GM12872 (cell line): ENCODE results near the gene HOXA2.

Source experiments
- TF ChIP-seq, protein P1 (sequence below): IDR thresholded peaks from 3 replicates; pipeline ENCODE4 v1.5.1; 2011; ENCODE audit warnings: low read depth, mild to moderate bottlenecking, low read length, moderate library complexity; ENCODE audit not compliant: insufficient read depth

HOXA2 gene

DNA sequence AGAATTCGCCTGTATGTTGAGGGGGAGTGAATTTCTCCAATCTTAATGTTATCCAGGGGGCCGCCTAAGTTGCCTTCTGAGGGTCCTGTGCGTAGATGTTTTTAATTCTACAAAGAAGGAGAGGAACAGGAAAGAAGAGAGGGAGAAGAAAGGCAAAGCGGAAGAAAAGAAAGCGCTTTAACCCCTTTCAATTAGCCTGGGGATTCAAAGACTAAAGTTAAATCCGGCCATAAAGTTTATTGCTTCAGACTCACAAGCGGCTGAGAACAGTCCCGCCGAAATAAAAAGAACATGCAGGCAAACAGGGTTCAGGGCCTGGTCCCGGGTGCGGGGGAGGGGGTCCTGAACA, 36.5 kb upstream of the HOXA2 start:
- TF ChIP-seq, protein P1, sequence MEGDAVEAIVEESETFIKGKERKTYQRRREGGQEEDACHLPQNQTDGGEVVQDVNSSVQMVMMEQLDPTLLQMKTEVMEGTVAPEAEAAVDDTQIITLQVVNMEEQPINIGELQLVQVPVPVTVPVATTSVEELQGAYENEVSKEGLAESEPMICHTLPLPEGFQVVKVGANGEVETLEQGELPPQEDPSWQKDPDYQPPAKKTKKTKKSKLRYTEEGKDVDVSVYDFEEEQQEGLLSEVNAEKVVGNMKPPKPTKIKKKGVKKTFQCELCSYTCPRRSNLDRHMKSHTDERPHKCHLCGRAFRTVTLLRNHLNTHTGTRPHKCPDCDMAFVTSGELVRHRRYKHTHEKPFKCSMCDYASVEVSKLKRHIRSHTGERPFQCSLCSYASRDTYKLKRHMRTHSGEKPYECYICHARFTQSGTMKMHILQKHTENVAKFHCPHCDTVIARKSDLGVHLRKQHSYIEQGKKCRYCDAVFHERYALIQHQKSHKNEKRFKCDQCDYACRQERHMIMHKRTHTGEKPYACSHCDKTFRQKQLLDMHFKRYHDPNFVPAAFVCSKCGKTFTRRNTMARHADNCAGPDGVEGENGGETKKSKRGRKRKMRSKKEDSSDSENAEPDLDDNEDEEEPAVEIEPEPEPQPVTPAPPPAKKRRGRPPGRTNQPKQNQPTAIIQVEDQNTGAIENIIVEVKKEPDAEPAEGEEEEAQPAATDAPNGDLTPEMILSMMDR: no peak

DNA sequence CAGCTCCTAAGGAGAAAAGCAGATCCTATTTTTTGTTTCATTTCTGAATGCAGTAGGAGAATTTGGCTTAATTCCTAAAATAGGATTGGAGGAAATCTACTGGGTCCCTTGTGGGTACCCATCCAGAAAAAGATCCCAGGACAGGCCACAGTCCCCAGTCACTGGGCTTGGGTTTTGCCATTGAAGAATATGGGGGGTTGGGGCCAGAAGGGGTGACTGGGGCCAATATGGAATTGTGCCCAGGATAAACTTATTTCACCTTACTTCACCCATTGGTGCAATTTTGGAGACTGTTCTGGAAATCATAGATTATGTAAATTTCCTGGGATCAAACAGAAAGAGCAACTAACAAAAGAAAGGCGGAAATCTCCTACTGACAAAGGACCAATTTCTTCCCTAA, 36.0 kb upstream of the HOXA2 start:
- TF ChIP-seq, protein P1: no peak

DNA sequence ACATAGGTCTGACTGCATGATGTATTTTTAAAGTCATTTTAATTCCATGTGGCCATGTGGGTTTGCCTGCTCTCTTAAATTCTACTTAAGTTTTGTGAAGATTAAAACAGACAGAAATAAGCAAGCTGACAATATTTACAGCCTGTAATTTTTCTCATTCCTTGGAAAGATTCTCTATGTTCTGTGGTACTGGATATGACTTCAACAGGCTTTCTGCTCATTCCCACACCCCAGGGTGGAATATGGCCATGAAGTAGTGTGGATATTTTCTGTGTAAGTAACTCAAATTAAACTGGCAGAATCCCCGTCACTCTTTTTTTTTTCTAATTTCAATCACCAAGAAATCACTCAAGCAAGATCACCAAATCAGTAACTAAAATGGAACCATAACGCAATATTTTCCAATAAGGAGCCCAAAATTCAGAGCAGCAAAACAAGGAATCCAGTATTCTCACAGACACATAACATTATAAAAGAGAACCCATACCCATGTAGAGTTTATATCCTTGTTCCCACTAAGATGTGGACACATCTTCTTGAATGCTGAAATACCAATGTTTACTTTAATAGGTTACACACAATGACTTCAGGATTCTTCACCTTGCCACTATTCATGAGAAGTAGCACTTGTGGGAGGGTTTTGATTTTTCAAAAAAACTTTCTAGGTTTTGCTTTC, 35.3 kb upstream of the HOXA2 start:
- TF ChIP-seq, protein P1: no peak

DNA sequence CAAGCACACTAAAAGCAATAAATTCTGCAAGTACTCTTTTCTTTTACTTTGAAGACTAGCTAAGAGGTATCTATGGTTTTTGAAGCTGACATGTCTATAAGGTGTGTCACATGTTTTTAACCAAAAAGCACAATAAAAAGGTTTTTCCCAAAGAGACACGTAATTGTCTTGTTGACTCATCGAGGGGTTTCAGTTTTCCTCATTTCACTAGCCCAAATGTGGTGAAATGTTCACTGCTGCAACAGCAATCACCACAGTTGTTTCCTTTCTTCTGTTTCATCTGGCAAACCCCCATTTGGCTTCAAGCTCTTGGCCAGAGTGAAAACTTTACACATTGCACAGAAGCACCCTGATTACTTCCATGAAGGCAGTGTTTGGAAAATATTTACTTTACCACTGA, 31.9 kb upstream of the HOXA2 start:
- TF ChIP-seq, protein P1: no peak

DNA sequence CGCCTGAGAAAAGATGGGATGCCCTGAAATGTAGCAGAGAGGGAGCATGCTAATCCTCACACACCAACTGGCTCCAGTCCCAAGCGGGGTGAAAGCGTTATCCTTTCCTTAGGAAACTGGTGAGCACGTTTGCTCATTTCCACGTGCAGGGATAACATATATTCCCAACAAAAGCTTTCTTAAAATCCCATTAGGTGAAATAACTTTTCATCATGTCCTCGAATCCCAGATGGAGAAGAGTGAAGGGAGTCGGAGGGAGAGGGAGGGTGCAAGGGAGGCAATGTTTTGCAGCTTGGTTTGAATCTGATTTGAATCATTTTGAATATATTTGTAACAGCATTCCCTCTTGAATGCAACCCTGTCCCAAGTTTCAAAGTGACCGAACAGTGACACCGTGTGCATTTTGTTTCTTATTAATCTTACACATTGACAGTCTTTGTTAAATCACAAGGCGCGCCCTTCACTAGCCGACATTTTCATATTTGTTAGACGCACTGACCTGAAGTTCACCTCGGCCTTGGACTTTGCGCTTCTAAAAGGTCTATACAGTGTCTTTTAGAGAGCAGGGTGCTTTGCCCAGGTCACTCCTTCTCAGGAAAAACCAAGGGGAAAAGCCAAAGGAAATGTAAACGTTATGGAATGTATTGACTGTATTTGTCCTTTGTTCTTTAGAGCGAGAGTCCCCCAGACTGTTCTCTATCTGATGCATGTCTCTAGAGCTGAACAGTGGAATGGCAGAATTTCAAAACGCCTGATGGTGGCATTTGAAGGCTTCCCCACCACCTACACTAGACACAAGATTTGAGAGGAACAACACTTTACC, 31.1 kb upstream of the HOXA2 start:
- TF ChIP-seq, protein P1: no peak

DNA sequence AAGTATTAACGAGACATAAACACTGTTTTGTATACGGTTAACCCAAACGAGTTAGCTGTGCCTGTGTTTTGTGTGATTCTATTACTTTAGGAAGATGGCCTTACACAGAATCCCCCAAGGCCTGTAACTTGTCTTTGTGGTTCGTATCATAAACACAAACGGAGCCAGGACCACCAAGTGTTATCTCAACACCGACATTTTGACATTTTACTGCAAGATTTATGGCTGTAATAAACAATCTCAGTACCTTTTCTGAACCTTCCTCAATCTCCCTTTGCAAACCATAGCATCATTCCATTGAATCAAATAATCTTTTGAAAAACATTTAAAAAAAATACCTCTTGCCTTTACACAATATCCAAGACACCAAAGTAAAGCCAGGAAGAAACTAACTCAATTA, 30.5 kb upstream of the HOXA2 start:
- TF ChIP-seq, protein P1: no peak

DNA sequence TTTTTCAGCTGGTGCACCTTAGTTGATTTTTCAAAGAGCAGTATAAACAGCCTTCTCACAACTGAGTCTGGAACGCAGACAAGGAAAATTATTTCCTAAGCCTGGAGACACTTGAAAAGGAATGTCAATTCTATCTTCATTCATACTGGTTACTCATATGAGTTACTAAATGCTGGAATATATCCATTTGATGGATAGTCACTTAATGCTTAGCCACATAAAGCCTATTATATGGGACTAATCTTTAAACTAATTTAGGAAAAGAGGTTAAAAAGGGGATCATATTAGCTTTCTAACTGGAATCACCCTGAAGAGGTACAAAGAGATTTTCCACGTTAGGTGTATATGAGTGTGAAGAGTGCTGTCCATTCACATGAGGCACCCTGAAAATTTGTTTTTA, 29.7 kb upstream of the HOXA2 start:
- TF ChIP-seq, protein P1: no peak
